Chondrocyte (in vitro differentiated cells): Measurements from ENCODE around the gene KIF6. TPM values are rescaled to one million over a fixed set of nuclear protein-coding genes. Genes with fewer than 3 reads are reported as not detected.
A peak's percentile ranks its signal among the peaks of the same experiment; 100 is the strongest.

ENCODE experiments used
- DNase-seq: peaks from one replicate; pipeline ENCODE4 v3.0.0; 2021; ENCODE audit warnings: mixed read lengths, low spot score
- H3K27ac Mint-ChIP-seq: one replicate; pipeline ENCODE4 v1.8.0; 2021; ENCODE audit warnings: mild to moderate bottlenecking, moderate library complexity, mixed read lengths; ENCODE audit not compliant: unreplicated experiment
- H3K27me3 Mint-ChIP-seq: 2 replicates; pipeline ENCODE4 v1.8.0; 2021; ENCODE audit warnings: low read depth, mixed read lengths
- H3K36me3 Mint-ChIP-seq: 2 replicates; pipeline ENCODE4 v1.8.0; 2021; ENCODE audit warnings: low read depth, mixed read lengths
- H3K4me1 Mint-ChIP-seq: 2 replicates; pipeline ENCODE4 v1.8.0; 2021; ENCODE audit warnings: low read depth, mild to moderate bottlenecking, mixed read lengths
- H3K4me3 Mint-ChIP-seq: one replicate; pipeline ENCODE4 v1.8.0; 2021; ENCODE audit warnings: mild to moderate bottlenecking, moderate library complexity, mixed read lengths; ENCODE audit not compliant: unreplicated experiment
- H3K9me3 Mint-ChIP-seq: 2 replicates; pipeline ENCODE4 v1.8.0; 2021; ENCODE audit warnings: low read depth, mixed read lengths
- CTCF ChIP-seq: fragments of 200-600 bp; sonication (generic); IDR thresholded peaks from 2 replicates; pipeline ENCODE4 v1.5.0; 2021; ENCODE audit warnings: antibody characterized with exemption, mild to moderate bottlenecking, moderate library complexity
- total RNA-seq: library from RNA; stranded (reverse); gene quantifications from 3 replicates; pipeline ENCODE4 v1.2.1, GENCODE V29; 2021

KIF6 gene
- total RNA-seq, 1 donor from 2014 or later: 0.62 TPM

GRCh38 chr6:39521958-39522357 is 203.2 kb downstream of the KIF6 start:
- H3K27ac Mint-ChIP-seq: no peak overlapping the region
- no peaks in the 10 kb centered on the region for H3K36me3 Mint-ChIP-seq
- no peaks in the 10 kb centered on the region for H3K9me3 Mint-ChIP-seq

GRCh38 chr6:39520916-39521315 is 204.3 kb downstream of the KIF6 start:
- H3K9me3 Mint-ChIP-seq: no peaks in the 10 kb centered on the region
- TF ChIP-seq CTCF: no peak
- peaks cover 27% of the 10 kb centered on the region for H3K4me1 Mint-ChIP-seq
- DNase-seq: no peak
- H3K27me3 Mint-ChIP-seq: no peaks in the 10 kb centered on the region
- H3K36me3 Mint-ChIP-seq: no peaks in the 10 kb centered on the region
- no peak overlapping the region for H3K4me3 Mint-ChIP-seq
- H3K27ac Mint-ChIP-seq: no peak overlapping the region

More at GRCh38 chr6:39521958-39522357, 203.2 kb downstream of the KIF6 start:
- TF ChIP-seq CTCF: no peak
- no peak for DNase-seq
- Mint-ChIP-seq H3K4me1 (peaks cover 21% of the 10 kb centered on the region), H3K27me3 (no peaks in the 10 kb centered on the region), H3K4me3 (no peak overlapping the region)

GRCh38 chr6:39520411-39520810 is 204.8 kb downstream of the KIF6 start:
- H3K4me3 Mint-ChIP-seq: no peak overlapping the region
- no peak overlapping the region for H3K27ac Mint-ChIP-seq
- H3K9me3 Mint-ChIP-seq: no peaks in the 10 kb centered on the region
- no peak for DNase-seq
- no peaks in the 10 kb centered on the region for H3K36me3 Mint-ChIP-seq
- no peaks in the 10 kb centered on the region for H3K27me3 Mint-ChIP-seq
- TF ChIP-seq CTCF: no peak
- peaks cover 31% of the 10 kb centered on the region for H3K4me1 Mint-ChIP-seq

- H3K27me3 Mint-ChIP-seq: no peaks in the 10 kb centered on the region
- H3K4me1 Mint-ChIP-seq: peaks cover 49% of the 10 kb centered on the region
- no peak for DNase-seq
- H3K9me3 Mint-ChIP-seq: no peaks in the 10 kb centered on the region
- no peak overlapping the region for H3K4me3 Mint-ChIP-seq
- peak overlapping the region; percentile 73 for H3K27ac Mint-ChIP-seq
- H3K36me3 Mint-ChIP-seq: no peaks in the 10 kb centered on the region
- no peak for TF ChIP-seq CTCF
Observed at GRCh38 chr6:39518221-39518620, 207.0 kb downstream of the KIF6 start.

GRCh38 chr6:39517756-39518155 is 207.5 kb downstream of the KIF6 start:
- Mint-ChIP-seq H3K9me3 (no peaks in the 10 kb centered on the region), H3K4me3 (no peak overlapping the region), H3K27ac (peak overlapping the region; percentile 73), H3K27me3 (no peaks in the 10 kb centered on the region), H3K36me3 (no peaks in the 10 kb centered on the region), H3K4me1 (peaks cover 51% of the 10 kb centered on the region)
- no peak for DNase-seq
- TF ChIP-seq CTCF: no peak
